ENCODE results near the gene SPRYD4. TPM values are rescaled to one million over a fixed set of nuclear protein-coding genes. Genes with fewer than 3 reads are reported as not detected.

Gene SPRYD4
- total RNA-seq, 4 donors from 2014 or later: 2.3 to 3.6 (median 2.9) TPM

DNA sequence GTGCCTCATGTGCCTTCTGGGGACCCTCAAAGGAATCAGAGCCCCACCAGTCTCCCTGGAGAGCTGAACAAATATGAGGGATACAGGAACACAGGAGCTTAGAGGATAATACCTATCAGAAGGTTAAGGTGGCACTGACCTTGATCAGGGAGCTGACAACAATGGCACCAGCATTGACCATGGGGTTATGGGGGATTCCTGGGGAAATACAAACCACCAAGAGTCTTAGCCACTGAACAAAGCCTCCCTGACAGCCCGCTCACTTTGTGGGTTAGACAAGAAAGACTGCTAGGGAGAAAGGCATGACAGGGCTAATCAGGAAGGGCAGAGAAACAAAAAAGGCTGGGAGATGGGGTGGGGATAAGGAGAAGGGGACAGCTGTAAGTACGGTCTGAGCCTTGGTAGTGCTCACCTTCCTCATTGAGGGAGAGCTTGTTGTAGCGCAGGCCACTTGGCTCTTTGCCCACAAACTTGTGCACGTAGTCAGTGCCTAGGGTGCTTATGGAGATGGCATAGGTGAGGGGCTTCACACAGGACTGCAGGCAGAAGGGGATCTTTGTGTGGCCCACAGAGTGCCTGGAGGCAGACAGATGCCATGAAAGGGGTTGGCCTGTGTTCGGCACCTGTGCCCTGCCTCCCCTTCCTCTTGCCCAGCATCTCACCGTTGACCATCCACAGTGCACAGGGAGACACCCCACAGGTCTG, 9.3 kb downstream of the SPRYD4 start:
- Histone ChIP-seq H3K4me3 (no peak overlapping the region), H3K27me3 (no peaks in the 10 kb centered on the region), H3K36me3 (peaks cover 0 to 19% (median 0%) of the 10 kb centered on the region in 3 donors), H3K4me1 (no peaks in the 10 kb centered on the region), H3K9me3 (no peaks in the 10 kb centered on the region), H3K27ac (no peak overlapping the region)
- no peak for TF ChIP-seq POLR2A (IDR thresholded peaks at IDR 0.05)
- TF ChIP-seq, protein P1, sequence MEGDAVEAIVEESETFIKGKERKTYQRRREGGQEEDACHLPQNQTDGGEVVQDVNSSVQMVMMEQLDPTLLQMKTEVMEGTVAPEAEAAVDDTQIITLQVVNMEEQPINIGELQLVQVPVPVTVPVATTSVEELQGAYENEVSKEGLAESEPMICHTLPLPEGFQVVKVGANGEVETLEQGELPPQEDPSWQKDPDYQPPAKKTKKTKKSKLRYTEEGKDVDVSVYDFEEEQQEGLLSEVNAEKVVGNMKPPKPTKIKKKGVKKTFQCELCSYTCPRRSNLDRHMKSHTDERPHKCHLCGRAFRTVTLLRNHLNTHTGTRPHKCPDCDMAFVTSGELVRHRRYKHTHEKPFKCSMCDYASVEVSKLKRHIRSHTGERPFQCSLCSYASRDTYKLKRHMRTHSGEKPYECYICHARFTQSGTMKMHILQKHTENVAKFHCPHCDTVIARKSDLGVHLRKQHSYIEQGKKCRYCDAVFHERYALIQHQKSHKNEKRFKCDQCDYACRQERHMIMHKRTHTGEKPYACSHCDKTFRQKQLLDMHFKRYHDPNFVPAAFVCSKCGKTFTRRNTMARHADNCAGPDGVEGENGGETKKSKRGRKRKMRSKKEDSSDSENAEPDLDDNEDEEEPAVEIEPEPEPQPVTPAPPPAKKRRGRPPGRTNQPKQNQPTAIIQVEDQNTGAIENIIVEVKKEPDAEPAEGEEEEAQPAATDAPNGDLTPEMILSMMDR (IDR thresholded peaks at IDR 0.05): no peak
- WGBS, 2 donors: 82 to 85% methylated on average over 6 of the region's 6 CpGs
- intact Hi-C loops (cut with DNase I): no loop called here
- no peak for DNase-seq

DNA sequence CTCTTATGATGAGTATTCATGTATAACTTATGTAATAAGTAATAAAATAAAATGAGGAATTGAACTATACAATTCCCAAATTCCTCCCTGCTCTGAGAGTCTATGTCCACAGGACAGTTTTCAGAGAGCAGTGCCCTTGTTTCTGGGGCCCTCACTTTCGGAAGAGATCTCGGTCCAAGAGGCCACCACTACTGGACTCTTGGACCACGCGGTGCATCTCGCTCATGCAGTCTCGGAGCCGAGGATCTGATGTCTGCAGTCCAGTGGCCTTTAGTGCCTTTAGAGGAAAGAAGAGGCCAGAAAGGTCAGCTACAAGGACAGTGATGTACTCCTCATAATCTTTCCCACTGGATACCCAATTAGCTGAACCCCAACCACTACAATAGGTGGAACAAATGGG, 11.2 kb downstream of the SPRYD4 start:
- H3K9me3 ChIP-seq: no peaks in the 10 kb centered on the region
- TF ChIP-seq, protein P1 (IDR thresholded peaks at IDR 0.05): no peak
- TF ChIP-seq POLR2A (IDR thresholded peaks at IDR 0.05): no peak
- H3K4me1 ChIP-seq: no peaks in the 10 kb centered on the region
- intact Hi-C loops (cut with DNase I): no loop called here
- no peak overlapping the region for H3K27ac ChIP-seq
- no peak for DNase-seq
- H3K4me3 ChIP-seq: no peak overlapping the region
- 90 to 91% methylated on average over 7 of the region's 7 CpGs for WGBS, 2 donors
- peaks cover 0 to 5% (median 0%) of the 10 kb centered on the region in 3 donors for H3K36me3 ChIP-seq
- no peaks in the 10 kb centered on the region for H3K27me3 ChIP-seq

DNA sequence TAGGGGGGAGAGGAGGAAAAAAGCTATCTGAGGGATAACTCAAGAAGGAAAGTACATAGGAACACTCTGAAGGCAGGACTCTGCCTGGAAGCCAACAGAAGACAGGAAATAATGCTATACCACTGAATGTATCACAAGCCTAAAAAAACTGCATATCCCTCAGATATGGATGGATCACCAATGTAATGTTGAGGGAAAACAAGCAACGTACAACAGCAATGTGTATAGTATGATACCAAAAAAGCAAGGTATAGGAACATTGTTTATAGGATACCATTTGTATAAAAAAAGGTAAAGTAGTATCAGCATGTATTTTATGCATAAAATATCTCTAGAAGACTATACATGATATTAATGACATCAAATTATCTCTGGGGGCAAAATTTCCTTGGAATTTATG, 16.2 kb downstream of the SPRYD4 start:
- Histone ChIP-seq H3K27ac (no peak overlapping the region), H3K9me3 (no peaks in the 10 kb centered on the region), H3K27me3 (peaks cover 0 to 11% (median 0%) of the 10 kb centered on the region in 4 donors), H3K4me1 (peaks cover 4 to 20% (median 13%) of the 10 kb centered on the region in 3 donors), H3K4me3 (no peak overlapping the region), H3K36me3 (no peaks in the 10 kb centered on the region)
- WGBS, 2 donors: 85 to 89% methylated on average over 1 of the region's 1 CpG
- no peak for TF ChIP-seq POLR2A (IDR thresholded peaks at IDR 0.05)
- TF ChIP-seq, protein P1 (IDR thresholded peaks at IDR 0.05): no peak
- intact Hi-C loops (cut with DNase I): no loop called here
- no peak for DNase-seq

DNA sequence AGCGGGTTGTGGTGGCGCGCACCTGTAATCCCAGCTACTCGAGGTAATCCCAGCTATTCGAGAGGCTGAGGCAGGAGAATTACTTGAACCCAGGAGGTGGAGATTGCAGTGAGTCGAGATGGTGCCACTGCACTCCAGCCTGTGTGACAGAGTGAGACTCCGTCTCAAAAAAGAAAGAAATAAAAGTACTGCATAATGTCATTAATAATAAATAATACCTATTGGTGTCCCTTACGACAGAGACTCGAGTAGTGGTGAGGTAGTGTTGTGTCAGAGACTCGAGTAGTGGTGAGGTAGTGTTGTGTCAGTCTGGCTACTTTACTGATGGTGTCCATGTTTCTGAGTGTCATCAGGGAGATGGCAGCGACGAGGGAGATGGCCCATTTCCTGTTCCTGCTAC, 18.3 kb downstream of the SPRYD4 start:
- Histone ChIP-seq H3K36me3 (no peaks in the 10 kb centered on the region), H3K27ac (no peak overlapping the region), H3K27me3 (peaks cover 0 to 31% (median 3%) of the 10 kb centered on the region in 4 donors), H3K9me3 (no peaks in the 10 kb centered on the region), H3K4me3 (no peak overlapping the region), H3K4me1 (peaks cover 4 to 20% (median 13%) of the 10 kb centered on the region in 3 donors)
- no peak for TF ChIP-seq POLR2A (IDR thresholded peaks at IDR 0.05)
- TF ChIP-seq, protein P1 (IDR thresholded peaks at IDR 0.05): no peak
- DNase-seq: no peak
- 81 to 86% methylated on average over 7 to 11 of the region's 12 CpGs for WGBS, 2 donors
- intact Hi-C loops (cut with DNase I): no loop called here

DNA sequence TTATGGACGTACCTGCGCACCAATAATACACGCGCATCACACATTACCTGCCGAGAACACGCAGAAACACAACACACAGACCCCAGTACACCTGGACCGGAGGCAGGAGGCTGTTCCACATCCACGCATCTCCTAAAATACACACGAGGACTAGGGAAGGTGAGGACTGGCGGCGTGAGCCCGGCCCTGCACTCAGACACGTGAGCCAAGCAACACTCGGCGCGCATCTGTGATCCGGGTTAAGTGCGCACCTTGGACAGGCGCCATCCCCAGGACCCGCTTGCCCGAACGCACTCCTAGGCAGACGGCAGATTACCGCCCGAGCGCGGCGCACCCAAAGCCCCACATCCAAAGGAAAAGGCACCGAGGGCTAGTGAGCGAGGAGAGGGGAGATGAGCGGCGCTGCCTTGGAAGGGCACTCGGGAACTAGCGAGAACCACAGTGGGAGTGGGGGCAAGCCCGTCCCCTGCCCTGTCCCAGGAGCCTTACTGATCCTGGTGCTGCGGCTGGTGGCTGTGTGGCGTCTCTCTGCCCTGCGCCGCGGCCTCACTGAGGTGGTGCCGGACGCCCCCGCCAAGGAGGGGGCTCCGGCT, 19.2 kb downstream of the SPRYD4 start:
- intact Hi-C loops (cut with DNase I): no loop called here
- H3K4me1 ChIP-seq: peaks cover 4 to 20% (median 13%) of the 10 kb centered on the region in 3 donors
- no peak for DNase-seq
- H3K27me3 ChIP-seq: peaks cover 0 to 39% (median 3%) of the 10 kb centered on the region in 4 donors
- H3K4me3 ChIP-seq: peak overlapping the region; percentile 47 to 72 (median 66)
- TF ChIP-seq POLR2A (IDR thresholded peaks at IDR 0.05): no peak
- TF ChIP-seq, protein P1 (IDR thresholded peaks at IDR 0.05): no peak
- no peaks in the 10 kb centered on the region for H3K36me3 ChIP-seq
- peak overlapping the region in 3 of 4 donors; percentile 41 to 62 (median 57) for H3K27ac ChIP-seq
- no peaks in the 10 kb centered on the region for H3K9me3 ChIP-seq
- WGBS, 2 donors: 9 to 37% methylated on average over 8 to 25 of the region's 44 CpGs

All from esophagus squamous epithelium (tissue), 5 donors.